ENCODE measurements around the gene TMEM243. TPM values are rescaled to one million over a fixed set of nuclear protein-coding genes. Genes with fewer than 3 reads are reported as not detected.

Gene TMEM243
- total and polyA plus RNA-seq, 2 of the 13 experiments (the other 11 are each of a cell fraction or from before 2014, with no cell fraction given), result 25.1 to 31.2 TPM

GRCh38 chr7:87152112-87152896 is 67.2 kb downstream of the TMEM243 start, which contains the start of gene DMTF1 (continued):
- TF ChIP-seq ZNF740 (CRISPR knock-in tag; IDR thresholded peaks at IDR 0.05) (peak; percentile 18; the same call in 1 of the 2 replicates), KDM4B (CRISPR knock-in tag; IDR thresholded peaks at IDR 0.05) (no peak; the same call in 1 of the 2 replicates), ZC3H13 (CRISPR knock-in tag; IDR thresholded peaks at IDR 0.05) (no peak), SCMH1 (CRISPR knock-in tag; IDR thresholded peaks at IDR 0.05; ENCODE audit: borderline replicate concordance) (no peak), ZBTB33 (CRISPR knock-in tag; IDR thresholded peaks at IDR 0.05) (no peak), UBTF (CRISPR knock-in tag; IDR thresholded peaks at IDR 0.05) (peak; percentile 99), ZNF225 (CRISPR knock-in tag; IDR thresholded peaks at IDR 0.05) (no peak; the same call in 1 of the 2 replicates), NFATC3 (CRISPR knock-in tag; IDR thresholded peaks at IDR 0.05) (peak; percentile 89; the same call in 1 of the 2 replicates), PHB2 (IDR thresholded peaks at IDR 0.05; ENCODE audit: partially characterized antibody) (no peak), PRPF4 (IDR thresholded peaks at IDR 0.05; ENCODE audit: low read depth, low read length, poor library complexity, severe bottlenecking) (no peak), KLF15 (CRISPR knock-in tag; IDR thresholded peaks at IDR 0.05; ENCODE audit: borderline replicate concordance) (no peak), TMF1 (CRISPR knock-in tag; IDR thresholded peaks at IDR 0.05; ENCODE audit: low read depth) (peak; percentile 41; the same call in 1 of the 2 replicates), ZNF354B (CRISPR knock-in tag; IDR thresholded peaks at IDR 0.05) (no peak), IRF9 (CRISPR knock-in tag; IDR thresholded peaks at IDR 0.05; ENCODE audit: borderline replicate concordance) (peak; percentile 87; the same call in 1 of the 2 replicates), ZNF3 (CRISPR knock-in tag; IDR thresholded peaks at IDR 0.05) (no peak), SKIL (CRISPR knock-in tag; IDR thresholded peaks at IDR 0.05; ENCODE audit: borderline replicate concordance) (no peak), SMC3 (IDR thresholded peaks at IDR 0.05; ENCODE audit: low read length) (no peak), MXD3 (CRISPR knock-in tag; IDR thresholded peaks at IDR 0.05) (0 out of 2 replicates have a peak, but pooled peaks have one; percentile 62), CHD2 (IDR thresholded peaks at IDR 0.05; ENCODE audit: low read depth, low read length) (no peak)
